PC-3 (cell line): ENCODE data around the gene HSD17B13.

ENCODE experiments used
- CTCF ChIP-seq: fragments of 300-600 bp; sonication (generic); conservative IDR thresholded peaks from 2 replicates; pipeline ENCODE4 v1.5.1; 2017; ENCODE audit warnings: antibody characterized with exemption, low read depth, mild to moderate bottlenecking, low read length
- EZH2 ChIP-seq: fragments of 300-600 bp; sonication (generic); IDR thresholded peaks from one replicate; pipeline ENCODE4 v1.6.1; 2017; ENCODE audit warnings: antibody characterized with exemption, mild to moderate bottlenecking, low read length; ENCODE audit not compliant: unreplicated experiment
- EZH2phosphoT487 ChIP-seq: fragments of 300-600 bp; sonication (generic); IDR thresholded peaks from 2 replicates; pipeline ENCODE4 v1.6.1; 2018; ENCODE audit warnings: mild to moderate bottlenecking, antibody characterized with exemption, low read length, borderline replicate concordance

DNA sequence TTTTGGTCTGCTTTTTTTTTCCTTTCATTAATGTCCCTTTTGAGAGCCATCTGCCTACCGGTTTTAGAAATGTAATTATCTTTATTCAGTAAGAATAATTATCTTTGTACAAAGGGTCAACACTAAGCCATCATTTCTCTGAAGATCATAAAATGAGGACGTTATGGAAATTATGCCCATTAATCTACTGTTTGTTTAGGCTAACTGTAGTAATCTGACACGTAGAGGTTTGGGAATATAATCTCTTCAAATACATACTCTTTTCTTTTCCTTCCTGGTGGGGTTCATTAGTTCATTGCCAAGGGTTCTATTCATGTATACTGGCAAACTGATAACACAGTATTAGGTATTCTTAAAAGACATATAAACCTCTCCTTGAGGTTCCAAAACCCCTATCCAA lies 3.8 kb upstream of the HSD17B13 start:
- TF ChIP-seq CTCF (no peak), EZH2phosphoT487 (no peak), EZH2 (no peak)
